Mammary epithelial cell (primary cell): ENCODE results near the gene ING3.

Experiments used
- EZH2 ChIP-seq: IDR thresholded peaks from 2 replicates; pipeline ENCODE4 v1.6.1; 2012; ENCODE audit warnings: low read length, inconsistent platforms, borderline replicate concordance
- TF ChIP-seq, protein P1 (sequence below), 2 donors: IDR thresholded peaks in 1 of 2; conservative IDR thresholded peaks in 1 of 2; 2 replicates each; pipeline ENCODE4 v1.5.1; 2011 to 2012; ENCODE audit warnings: inconsistent platforms in 2 of 2, low read length in 2 of 2, mild to moderate bottlenecking in 2 of 2, control low read depth in 1 of 2, low read depth in 1 of 2; ENCODE audit not compliant: insufficient read depth in 1 of 2; ENCODE audit errors: extremely low read depth in 1 of 2

DNA sequence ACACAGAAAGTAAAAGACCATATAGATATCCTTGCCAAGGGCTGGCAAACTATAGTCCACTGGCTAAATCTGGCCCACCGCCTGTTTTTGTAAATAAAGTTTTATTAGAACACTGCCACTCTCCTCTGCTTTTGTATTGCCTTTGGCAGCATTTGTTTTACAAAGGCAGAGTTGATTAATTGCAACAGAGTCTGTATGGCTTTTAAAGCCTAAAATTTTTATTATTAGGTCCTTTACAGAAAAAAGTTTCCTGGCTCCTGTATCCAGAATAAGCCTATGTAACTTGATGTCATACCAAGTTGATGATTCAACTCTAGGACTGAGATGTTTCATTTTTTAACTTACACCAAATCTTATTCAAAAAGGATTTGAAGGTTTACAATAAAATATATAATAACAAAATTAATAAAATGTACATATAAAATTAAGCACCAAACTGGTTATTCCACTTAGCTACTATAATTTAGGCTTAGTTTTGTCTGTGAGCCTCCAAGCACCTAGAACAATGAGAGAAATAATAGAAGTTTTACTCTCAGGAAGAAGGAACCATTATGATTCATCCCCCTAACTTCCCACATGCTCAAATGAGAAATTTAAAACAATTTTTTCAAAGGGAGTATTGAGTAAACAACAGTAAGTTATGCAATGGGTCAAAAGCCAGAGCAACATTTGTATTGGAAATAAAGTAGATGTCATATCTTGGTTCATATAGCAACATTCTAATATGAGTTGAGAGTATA lies 69.8 kb downstream of the ING3 start:
- TF ChIP-seq, protein P1, sequence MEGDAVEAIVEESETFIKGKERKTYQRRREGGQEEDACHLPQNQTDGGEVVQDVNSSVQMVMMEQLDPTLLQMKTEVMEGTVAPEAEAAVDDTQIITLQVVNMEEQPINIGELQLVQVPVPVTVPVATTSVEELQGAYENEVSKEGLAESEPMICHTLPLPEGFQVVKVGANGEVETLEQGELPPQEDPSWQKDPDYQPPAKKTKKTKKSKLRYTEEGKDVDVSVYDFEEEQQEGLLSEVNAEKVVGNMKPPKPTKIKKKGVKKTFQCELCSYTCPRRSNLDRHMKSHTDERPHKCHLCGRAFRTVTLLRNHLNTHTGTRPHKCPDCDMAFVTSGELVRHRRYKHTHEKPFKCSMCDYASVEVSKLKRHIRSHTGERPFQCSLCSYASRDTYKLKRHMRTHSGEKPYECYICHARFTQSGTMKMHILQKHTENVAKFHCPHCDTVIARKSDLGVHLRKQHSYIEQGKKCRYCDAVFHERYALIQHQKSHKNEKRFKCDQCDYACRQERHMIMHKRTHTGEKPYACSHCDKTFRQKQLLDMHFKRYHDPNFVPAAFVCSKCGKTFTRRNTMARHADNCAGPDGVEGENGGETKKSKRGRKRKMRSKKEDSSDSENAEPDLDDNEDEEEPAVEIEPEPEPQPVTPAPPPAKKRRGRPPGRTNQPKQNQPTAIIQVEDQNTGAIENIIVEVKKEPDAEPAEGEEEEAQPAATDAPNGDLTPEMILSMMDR (conservative IDR thresholded peaks at IDR 0.05 in 1 of 2, IDR thresholded peaks at IDR 0.05 in 1 of 2; ENCODE audit: extremely low read depth in 1 of 2, insufficient read depth in 1 of 2, low read depth in 1 of 2, low read length in 2 of 2), result no peak
- no peak for TF ChIP-seq EZH2
